Stimulated activated naive CD4-positive, alpha-beta T cell treated with Interleukin-2 at 50 U/mL for 16 hours (primary cell): ENCODE data around the gene ARSH.
"Not testable (repeated sequence)": the region's sequence is repeated elsewhere in the genome, so short reads cannot be mapped to it uniquely, and the experiment has no call there.

Experiments
- DNase-seq: peaks from one replicate; lab custom pipeline; 2025; lab: John Stamatoyannopoulos, UW

The ARSH gene

GRCh38 chrX:3006495-3006894 is at the start of gene ARSH:
Gene ARSH (plus strand): TSS chrX:3006546. CDS start chrX:3006613, 67 bp downstream.
- no peak for DNase-seq

DNA sequence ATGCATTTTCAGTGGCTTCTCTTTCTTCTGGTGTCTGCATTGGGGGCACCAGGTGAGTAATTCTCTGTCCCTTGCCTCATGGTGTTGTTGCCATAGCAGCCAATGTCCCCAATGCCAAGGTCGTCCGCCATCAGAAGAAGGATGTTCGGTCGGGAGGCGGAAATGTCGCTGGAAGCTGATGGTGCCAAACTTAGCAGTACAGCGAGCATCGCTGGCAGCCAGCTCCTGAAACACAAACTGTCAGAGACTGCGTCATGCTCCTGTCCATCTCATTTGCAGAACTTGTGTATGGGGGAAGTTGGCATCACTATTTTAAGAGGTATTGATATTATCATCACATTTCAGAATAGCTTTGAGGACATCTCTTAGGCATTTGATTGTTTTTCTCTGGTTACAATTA is 48.1 kb upstream of the ARSH start:
- no peak for DNase-seq

GRCh38 chrX:2960861-2961515 is 45.4 kb upstream of the ARSH start:
- DNase-seq = no peak

- no peak for DNase-seq
Measured at GRCh38 chrX:2962381-2962780, 44.0 kb upstream of the ARSH start.

DNA sequence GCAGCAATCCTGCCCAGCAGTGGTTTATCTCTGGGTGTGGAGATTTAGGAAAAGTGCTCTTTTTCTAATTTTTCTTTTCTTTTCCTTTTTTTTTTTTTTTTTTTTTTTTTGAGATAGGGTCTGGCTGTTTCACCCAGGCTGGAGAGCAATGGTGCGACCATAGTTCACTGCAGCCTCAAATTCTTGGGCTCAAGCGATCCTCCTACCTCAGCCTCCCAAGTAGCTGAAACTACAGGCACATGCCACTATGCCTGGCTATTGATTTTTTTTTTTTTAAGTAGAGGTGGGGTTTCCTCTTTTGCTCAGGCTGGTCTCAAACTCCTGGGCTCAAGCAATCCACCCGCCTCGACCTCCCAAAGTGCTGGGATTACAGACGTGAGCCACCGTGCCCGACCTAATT is 42.9 kb upstream of the ARSH start:
- not testable (repeated sequence) for DNase-seq

- DNase-seq = not testable (repeated sequence)
Measured at GRCh38 chrX:2963992-2964794, 42.2 kb upstream of the ARSH start.

GRCh38 chrX:2965965-2966364 is 40.4 kb upstream of the ARSH start:
- no peak for DNase-seq

- DNase-seq = no peak
Measured at GRCh38 chrX:2967012-2967411, 39.3 kb upstream of the ARSH start.

DNA sequence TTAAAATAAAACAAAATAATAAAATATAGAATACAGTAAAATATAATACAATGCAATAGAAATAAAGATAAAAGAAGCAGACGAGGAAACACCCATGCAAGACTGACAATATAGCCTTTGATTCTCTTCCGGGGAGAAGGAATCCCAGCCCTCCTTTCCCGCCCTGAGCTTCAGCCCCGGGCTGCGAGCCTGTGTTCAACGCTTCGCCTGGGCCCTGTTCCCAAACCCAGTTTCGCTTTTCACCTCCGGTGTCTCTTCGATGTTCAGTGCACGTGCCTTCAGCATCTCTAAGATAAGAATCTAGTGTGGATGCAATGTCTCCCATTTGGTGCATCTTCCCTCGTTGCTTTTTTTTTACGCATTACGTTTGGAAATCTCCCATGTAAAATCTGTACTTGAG is 38.8 kb upstream of the ARSH start:
- DNase-seq = no peak

- no peak for DNase-seq
Measured at GRCh38 chrX:2967998-2968909, 38.1 kb upstream of the ARSH start.

- no peak for DNase-seq
Measured at GRCh38 chrX:2969021-2969420, 37.3 kb upstream of the ARSH start.

GRCh38 chrX:2972391-2972790 is 34.0 kb upstream of the ARSH start:
- no peak for DNase-seq

DNA sequence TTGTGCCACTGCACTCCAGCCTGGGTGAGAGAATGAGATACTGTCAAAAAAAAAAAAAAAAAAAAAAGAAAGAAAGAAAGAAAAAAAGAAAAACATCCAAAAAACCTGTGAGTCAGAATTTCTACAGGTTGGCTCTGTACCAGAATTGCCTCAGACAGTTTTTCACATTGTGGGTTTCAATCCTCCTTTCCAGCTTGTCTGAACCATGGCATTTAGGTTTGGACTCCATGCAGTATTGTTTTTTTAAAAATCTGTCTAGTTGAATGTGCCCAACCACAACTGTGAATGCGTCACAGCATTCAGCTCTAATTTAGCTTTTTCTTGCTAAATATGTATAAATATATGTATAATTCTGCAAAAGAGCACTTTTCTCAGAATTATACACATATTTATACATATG is 31.4 kb upstream of the ARSH start:
- DNase-seq = no peak

GRCh38 chrX:2978639-2979038 is 27.7 kb upstream of the ARSH start:
- not testable (repeated sequence) for DNase-seq

DNA sequence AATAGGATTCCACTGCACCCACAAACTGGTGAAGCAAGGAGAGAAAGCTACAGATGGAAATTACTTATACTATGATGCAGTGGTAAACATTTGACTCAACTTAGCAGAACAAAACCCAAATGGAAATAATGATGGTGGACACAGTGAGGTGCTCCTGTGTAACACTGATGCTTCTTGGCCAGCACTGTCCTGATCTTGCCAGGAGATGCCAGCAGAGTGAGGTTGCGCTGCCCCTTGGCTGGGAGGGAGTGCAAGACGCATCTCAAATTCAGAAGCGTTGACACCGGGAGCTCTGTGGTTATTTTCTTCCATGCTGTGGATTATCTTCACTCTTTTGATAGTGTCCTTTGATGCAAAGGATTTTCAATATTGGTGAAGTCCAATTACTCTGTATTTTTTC is 22.0 kb upstream of the ARSH start:
- DNase-seq = no peak

DNA sequence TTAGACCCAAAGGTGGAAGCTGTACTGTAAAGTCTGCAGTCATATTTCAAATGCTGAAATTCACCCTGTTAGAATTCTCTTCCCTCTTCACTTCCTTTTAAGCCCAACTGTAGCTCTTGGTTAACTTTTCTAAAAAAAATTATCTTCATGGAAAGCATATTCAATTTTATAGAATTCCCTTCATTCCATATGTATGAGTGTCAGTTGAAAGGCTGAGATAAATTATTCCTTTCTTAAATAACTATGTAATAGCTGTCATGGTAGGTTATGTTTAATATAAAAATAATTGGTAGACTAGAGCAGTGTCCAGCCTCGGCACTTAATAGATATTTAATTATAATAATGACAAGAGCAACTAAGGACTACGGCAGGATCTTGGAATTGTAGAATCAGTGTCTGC is 16.8 kb upstream of the ARSH start:
- DNase-seq = no peak

- DNase-seq = no peak
Measured at GRCh38 chrX:3010532-3010931, 4.2 kb downstream of the ARSH start.

DNA sequence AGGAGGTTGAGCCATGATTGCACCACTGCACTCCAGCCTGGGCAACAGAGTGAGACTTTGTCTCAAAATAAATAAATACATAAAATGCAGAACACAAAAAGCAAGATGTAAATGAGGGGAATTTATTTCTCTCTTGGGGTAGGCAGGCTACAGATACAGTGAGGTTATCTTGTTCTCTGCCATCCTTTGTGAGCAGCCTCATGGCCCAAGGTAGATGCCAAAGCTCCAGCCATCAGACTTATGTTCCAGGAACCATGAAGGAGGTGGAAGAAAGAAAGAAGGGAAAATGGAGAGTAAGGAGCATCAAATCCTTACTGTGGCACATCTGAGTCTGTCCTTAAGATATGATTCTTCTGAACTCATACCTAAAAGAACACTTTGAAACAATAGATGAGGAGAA is 11.1 kb downstream of the ARSH start:
- DNase-seq = no peak

DNA sequence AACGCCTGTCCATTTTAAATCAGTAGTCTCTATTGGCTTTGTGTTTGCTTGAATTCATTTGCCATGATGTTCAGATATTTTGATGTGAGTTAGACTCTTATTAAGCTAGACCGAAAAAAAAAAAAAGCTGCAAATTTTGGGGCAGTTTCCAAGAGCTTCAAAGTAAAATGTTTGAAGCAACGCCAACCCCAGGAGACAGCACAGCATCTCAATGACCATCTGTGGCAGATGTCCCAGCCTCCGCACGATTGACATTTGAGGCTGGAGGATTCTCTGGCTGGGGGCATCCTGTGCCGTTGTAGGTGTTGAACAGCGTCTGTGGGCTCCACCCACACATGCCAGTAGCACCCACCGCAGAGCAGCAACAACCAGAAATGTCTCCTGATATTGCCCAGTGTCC is 17.8 kb downstream of the ARSH start:
- DNase-seq = no peak

DNA sequence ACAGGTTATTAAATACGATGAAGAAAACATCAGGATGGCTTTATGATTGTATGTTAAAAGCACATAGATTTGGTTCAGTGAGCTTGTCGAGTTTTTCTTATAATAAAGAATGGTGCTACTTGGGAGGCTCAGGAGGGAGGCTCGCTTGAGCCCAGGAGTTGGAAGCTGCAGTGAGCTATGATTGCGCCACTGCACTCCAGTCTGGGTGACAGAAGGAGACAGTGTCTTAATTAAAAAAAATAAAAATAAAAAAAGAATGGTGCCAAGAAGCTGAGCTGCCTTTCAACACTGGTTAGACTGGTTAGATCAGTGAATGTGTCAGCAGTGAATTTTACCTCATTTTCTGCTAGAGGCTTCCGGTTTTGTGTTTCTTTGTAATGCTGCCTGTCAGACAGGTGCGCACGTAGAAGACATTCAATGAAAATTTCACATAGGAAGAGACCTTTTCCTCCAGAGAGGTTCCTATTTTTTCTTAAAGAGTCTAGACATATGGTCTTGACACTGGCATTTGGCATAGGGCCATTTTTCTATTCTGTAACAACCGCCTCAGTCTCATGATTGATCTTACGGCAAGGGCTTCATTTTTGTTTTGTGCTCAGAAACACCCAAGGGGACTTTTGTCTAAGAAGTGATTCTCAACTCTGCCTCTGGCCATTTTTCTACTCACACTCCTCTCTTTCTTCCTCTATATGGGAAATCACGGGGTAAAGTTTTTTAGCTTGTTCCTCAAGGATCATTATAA is 19.9 kb downstream of the ARSH start:
- DNase-seq = no peak

GRCh38 chrX:3029129-3029528 is 22.8 kb downstream of the ARSH start:
- DNase-seq = no peak

GRCh38 chrX:3037218-3037617 is 30.9 kb downstream of the ARSH start:
- DNase-seq = no peak
